ENCODE data around the gene RNF150.

DNA sequence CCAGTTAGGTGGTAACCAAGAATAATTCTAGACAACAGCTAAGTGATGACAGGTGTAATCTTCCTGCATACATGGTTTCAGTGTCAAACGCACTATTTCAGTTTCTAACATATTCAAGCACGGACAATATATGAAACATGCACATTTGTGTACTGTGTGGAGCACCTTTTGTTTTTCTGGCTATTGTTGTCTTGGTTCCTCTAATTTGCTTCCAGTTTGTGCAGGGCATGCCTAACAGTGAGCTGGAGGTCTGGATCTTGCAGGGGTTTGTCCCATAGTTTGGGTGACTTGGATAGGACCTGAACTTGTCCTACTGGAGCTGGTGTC lies 306.6 kb downstream of the RNF150 start:
- TF ChIP-seq, protein P1, sequence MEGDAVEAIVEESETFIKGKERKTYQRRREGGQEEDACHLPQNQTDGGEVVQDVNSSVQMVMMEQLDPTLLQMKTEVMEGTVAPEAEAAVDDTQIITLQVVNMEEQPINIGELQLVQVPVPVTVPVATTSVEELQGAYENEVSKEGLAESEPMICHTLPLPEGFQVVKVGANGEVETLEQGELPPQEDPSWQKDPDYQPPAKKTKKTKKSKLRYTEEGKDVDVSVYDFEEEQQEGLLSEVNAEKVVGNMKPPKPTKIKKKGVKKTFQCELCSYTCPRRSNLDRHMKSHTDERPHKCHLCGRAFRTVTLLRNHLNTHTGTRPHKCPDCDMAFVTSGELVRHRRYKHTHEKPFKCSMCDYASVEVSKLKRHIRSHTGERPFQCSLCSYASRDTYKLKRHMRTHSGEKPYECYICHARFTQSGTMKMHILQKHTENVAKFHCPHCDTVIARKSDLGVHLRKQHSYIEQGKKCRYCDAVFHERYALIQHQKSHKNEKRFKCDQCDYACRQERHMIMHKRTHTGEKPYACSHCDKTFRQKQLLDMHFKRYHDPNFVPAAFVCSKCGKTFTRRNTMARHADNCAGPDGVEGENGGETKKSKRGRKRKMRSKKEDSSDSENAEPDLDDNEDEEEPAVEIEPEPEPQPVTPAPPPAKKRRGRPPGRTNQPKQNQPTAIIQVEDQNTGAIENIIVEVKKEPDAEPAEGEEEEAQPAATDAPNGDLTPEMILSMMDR (IDR thresholded peaks at IDR 0.05): no peak
- TF ChIP-seq POLR2A (IDR thresholded peaks at IDR 0.05): no peak

Measured in sigmoid colon (tissue), 3 donors.